Measurements from ENCODE around the gene MYO5B.

GRCh38 chr18:49850636-49851035, 344.3 kb downstream of the MYO5B start:
- TF ChIP-seq REST (IDR thresholded peaks at IDR 0.05) (no peak), CTCF (IDR thresholded peaks at IDR 0.05; ENCODE audit: low read depth, low read length, missing input control) (no peak), MAX (IDR thresholded peaks at IDR 0.05) (no peak), YY1 (IDR thresholded peaks at IDR 0.05) (no peak), RAD21 (IDR thresholded peaks at IDR 0.05) (no peak), FOXA2 (IDR thresholded peaks at IDR 0.05) (no peak), ZBTB33 (IDR thresholded peaks at IDR 0.05) (no peak), RXRA (IDR thresholded peaks at IDR 0.05) (no peak), ATF3 (IDR thresholded peaks at IDR 0.05) (no peak), TAF1 (conservative IDR thresholded peaks at IDR 0.05) (no peak), GABPA (IDR thresholded peaks at IDR 0.05 in 1 of 2, conservative IDR thresholded peaks at IDR 0.05 in 1 of 2) (no peak)

All from liver (tissue), 3 donors.